B cell (primary cell): ENCODE data around the gene RGS7. TPM values are rescaled to one million over a fixed set of nuclear protein-coding genes. Genes with fewer than 3 reads are reported as not detected.
"Not testable (repeated sequence)": the region's sequence is repeated elsewhere in the genome, so short reads cannot be mapped to it uniquely, and the experiment has no call there.

Source experiments
- ATAC-seq: fragments of 200-7000 bp; cut with Tn5 transposase; one replicate; pipeline ENCODE4 v1.10.0; 2021; ENCODE audit warnings: low read depth, mild to moderate bottlenecking, moderate number of reproducible peaks, moderate library complexity
- CTCF ChIA-PET: fragments of 350-600 bp; sonication (Branson Sonifier 250); formaldehyde crosslinking; loops from one replicate; lab custom pipeline; 2021; ENCODE audit warnings: antibody characterized with exemption, inconsistent platforms; lab: Charles Lee
- POLR2A ChIA-PET: fragments of 350-600 bp; sonication (Branson Sonifier 250); formaldehyde crosslinking; loops from one replicate; lab custom pipeline; 2021; ENCODE audit warnings: antibody characterized with exemption; lab: Charles Lee
- DNase-seq: peaks from one replicate; pipeline ENCODE4 v3.0.0; 2013
- H2AFZ ChIP-seq: 2 replicates; pipeline ENCODE4 v1.6.1; 2012; ENCODE audit warnings: mild to moderate bottlenecking, low read depth, low read length; ENCODE audit not compliant: insufficient read depth, poor library complexity, severe bottlenecking
- H3K27ac ChIP-seq, 2 donors: 1 replicate in 1 of 2; 2 replicates in 1 of 2; pipeline ENCODE4 v1.5.1; 2012 to 2013; ENCODE audit warnings: low read length in 2 of 2, mild to moderate bottlenecking in 2 of 2, moderate library complexity in 1 of 2
- H3K27me3 ChIP-seq, 4 experiments: fragments of 200-600 bp in 1 of 4; sonication (generic) in 1 of 4; replicated peaks in 1 of 4; 1 replicate in 2 of 4; 2 replicates in 2 of 4; pipeline versions ENCODE4 v1.6.1 to v1.7.0; 2013 to 2016; ENCODE audit warnings: low read length in 3 of 4, mild to moderate bottlenecking in 2 of 4, mixed read lengths in 1 of 4, moderate library complexity in 1 of 4; ENCODE audit not compliant: insufficient read depth in 4 of 4, control insufficient read depth in 3 of 4; ENCODE audit errors: control extremely low read depth in 1 of 4
- H3K36me3 ChIP-seq, 2 experiments: replicated peaks in 1 of 2; 1 replicate in 1 of 2; 2 replicates in 1 of 2; pipeline versions ENCODE4 v1.6.1 to v1.7.1; 2013; ENCODE audit warnings: low read length in 1 of 2; ENCODE audit not compliant: insufficient read depth in 2 of 2, control insufficient read depth in 1 of 2; ENCODE audit errors: control extremely low read depth in 1 of 2, extremely low read depth in 1 of 2
- H3K4me1 ChIP-seq, 2 donors: fragments of 200-600 bp in 1 of 2; sonication (generic) in 1 of 2; 1 replicate in 1 of 2; 2 replicates in 1 of 2; pipeline versions ENCODE4 v1.5.1 to v1.6.1; 2013 to 2017; ENCODE audit warnings: low read length in 2 of 2; ENCODE audit not compliant: control insufficient read depth in 2 of 2, insufficient read depth in 2 of 2
- H3K4me2 ChIP-seq: replicated peaks from 2 replicates; pipeline ENCODE3; 2012; ENCODE audit warnings: mild to moderate bottlenecking, low read depth, low read length; ENCODE audit not compliant: poor library complexity, severe bottlenecking
- H3K4me3 ChIP-seq, 5 experiments: fragments of 200-600 bp in 1 of 5; sonication (generic) in 1 of 5; 1 replicate in 3 of 5; 2 replicates in 2 of 5; pipeline versions ENCODE4 v1.5.1 to v1.7.0; 2011 to 2016; ENCODE audit warnings: low read length in 4 of 5, mild to moderate bottlenecking in 4 of 5, low read depth in 2 of 5, control low read depth in 1 of 5, moderate library complexity in 1 of 5; ENCODE audit not compliant: insufficient read depth in 1 of 5; ENCODE audit errors: control extremely low read depth in 1 of 5, extremely low read depth in 1 of 5
- H3K79me2 ChIP-seq: fragments of 200-600 bp; sonication (generic); one replicate; pipeline ENCODE4 v1.6.0; 2016; ENCODE audit warnings: low read length; ENCODE audit not compliant: control insufficient read depth, insufficient read depth
- H3K9ac ChIP-seq: fragments of 200-600 bp; sonication (generic); 2 replicates; pipeline ENCODE4 v1.6.1; 2017; ENCODE audit warnings: mild to moderate bottlenecking, low read length, moderate library complexity
- H3K9me3 ChIP-seq, 3 donors: one replicate each; pipeline versions ENCODE4 v1.6.1 to v1.7.1; 2013; ENCODE audit warnings: low read length in 2 of 3; ENCODE audit not compliant: control insufficient read depth in 2 of 3, insufficient read depth in 1 of 3; ENCODE audit errors: control extremely low read depth in 1 of 3
- H4K20me1 ChIP-seq: 2 replicates; pipeline ENCODE4 v1.6.0; 2012; ENCODE audit warnings: mild to moderate bottlenecking, low read length; ENCODE audit not compliant: insufficient read depth, control insufficient read depth, poor library complexity, severe bottlenecking
- H3K27ac Mint-ChIP-seq: one replicate; pipeline ENCODE4 v1.8.0; 2021; ENCODE audit warnings: mixed read lengths
- H3K27me3 Mint-ChIP-seq: one replicate; pipeline ENCODE4 v1.8.0; 2021; ENCODE audit warnings: mixed read lengths
- H3K4me1 Mint-ChIP-seq: one replicate; pipeline ENCODE4 v1.8.0; 2021; ENCODE audit warnings: mixed read lengths
- H3K4me3 Mint-ChIP-seq: one replicate; pipeline ENCODE4 v1.8.0; 2021; ENCODE audit warnings: mixed read lengths
- H3K9me3 Mint-ChIP-seq: one replicate; pipeline ENCODE4 v1.8.0; 2022; ENCODE audit warnings: mixed read lengths; ENCODE audit not compliant: insufficient read depth
- EZH2 ChIP-seq: IDR thresholded peaks from 2 replicates; pipeline ENCODE4 v1.6.1; 2012; ENCODE audit warnings: borderline replicate concordance, low read depth, mild to moderate bottlenecking, moderate library complexity, low read length; ENCODE audit not compliant: insufficient read depth, poor library complexity, severe bottlenecking
- WGBS: methylation state at CpG from one replicate; pipeline ENCODE4 v1.1.5; 2013; ENCODE audit warnings: missing lambda C conversion rate; ENCODE audit not compliant: insufficient coverage; 5-methylcytosine and 5-hydroxymethylcytosine counted together
- intact Hi-C: fragments of 100-400 bp; cut with micrococcal nuclease; formaldehyde crosslinking; loops from one replicate; pipeline ENCODE4 v1.10.0; 2022
- polyA plus RNA-seq: library from polyadenylated mRNA; depleted of rRNA; stranded (reverse); fragments of >200 nt; gene quantifications from 2 replicates; pipeline ENCODE4 v1.2.3, GENCODE V29; 2012
- total RNA-seq, 2 donors: library from RNA; stranded (reverse); fragments of 120-200 nt in 1 of 2; gene quantifications; 1 replicate in 1 of 2; 2 replicates in 1 of 2; pipeline versions ENCODE4 v1.2.3 to v1.2.4, GENCODE V29; 2013 to 2022
- TF ChIP-seq, protein P1 (sequence below): fragments of 200-600 bp; IDR thresholded peaks from one replicate; pipeline ENCODE4 v1.8.0; 2022; ENCODE audit warnings: antibody characterized with exemption, mild to moderate bottlenecking

RGS7 gene
- total and polyA plus RNA-seq, 2 donors (not counting 1 experiment from before 2014, with no cell fraction given) = 0.15 to 1.8 TPM

DNA sequence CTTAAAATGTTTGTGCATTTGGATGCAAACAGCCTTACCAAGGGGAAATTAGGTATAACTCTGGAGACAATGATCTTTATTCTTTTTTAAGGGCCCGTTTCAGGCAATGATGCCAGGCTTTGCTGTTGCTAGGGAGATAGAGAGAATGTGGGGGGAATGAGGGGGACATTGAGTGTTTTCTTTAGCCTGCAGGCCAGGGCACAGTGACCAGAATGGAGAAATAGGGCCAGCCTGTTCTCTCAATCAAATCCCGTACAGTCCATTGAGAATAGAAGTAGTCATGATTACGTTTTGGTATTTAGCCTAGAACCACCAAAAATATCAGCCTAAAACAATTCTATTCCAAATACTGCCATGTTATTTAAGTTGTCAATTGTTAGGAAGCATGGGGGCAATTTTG, 49.0 kb downstream of the RGS7 start:
- CTCF ChIA-PET = no interaction called here
- 100% methylated on average over 1 of the region's 3 CpGs for WGBS

DNA sequence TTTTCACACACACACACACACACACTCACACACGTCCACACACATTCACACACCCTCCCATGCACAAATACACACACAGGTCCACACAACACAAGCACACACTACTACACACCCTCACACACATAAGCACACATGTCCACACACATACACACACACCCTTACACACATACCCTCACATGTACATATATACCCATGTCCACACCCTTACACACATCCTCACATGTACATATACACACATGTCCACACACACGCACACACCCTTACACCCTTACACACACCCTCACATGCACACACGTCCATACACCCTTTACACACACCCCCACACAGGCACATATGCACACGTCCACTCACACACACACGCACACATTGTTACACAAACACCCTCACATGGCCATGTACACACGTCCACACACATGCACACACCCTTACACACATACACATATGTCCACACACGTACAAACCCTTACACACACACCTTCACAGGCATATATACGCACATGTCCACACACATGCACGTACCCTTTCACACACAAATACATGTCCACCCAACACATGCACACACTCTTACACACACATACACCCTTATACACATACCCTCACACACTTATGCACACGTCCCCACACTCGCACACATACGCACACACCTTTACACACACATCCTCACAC, 50.7 kb downstream of the RGS7 start:
- ATAC-seq = no peak
- H3K9me3 ChIP-seq = peaks cover 0 to 12% (median 6%) of the 10 kb centered on the region in 3 donors
- H3K36me3 ChIP-seq = no peaks in the 10 kb centered on the region
- WGBS = 91% methylated on average over 11 of the region's 12 CpGs
- no peak overlapping the region for H3K4me3 Mint-ChIP-seq
- no peak for TF ChIP-seq EZH2
- TF ChIP-seq, protein P1, sequence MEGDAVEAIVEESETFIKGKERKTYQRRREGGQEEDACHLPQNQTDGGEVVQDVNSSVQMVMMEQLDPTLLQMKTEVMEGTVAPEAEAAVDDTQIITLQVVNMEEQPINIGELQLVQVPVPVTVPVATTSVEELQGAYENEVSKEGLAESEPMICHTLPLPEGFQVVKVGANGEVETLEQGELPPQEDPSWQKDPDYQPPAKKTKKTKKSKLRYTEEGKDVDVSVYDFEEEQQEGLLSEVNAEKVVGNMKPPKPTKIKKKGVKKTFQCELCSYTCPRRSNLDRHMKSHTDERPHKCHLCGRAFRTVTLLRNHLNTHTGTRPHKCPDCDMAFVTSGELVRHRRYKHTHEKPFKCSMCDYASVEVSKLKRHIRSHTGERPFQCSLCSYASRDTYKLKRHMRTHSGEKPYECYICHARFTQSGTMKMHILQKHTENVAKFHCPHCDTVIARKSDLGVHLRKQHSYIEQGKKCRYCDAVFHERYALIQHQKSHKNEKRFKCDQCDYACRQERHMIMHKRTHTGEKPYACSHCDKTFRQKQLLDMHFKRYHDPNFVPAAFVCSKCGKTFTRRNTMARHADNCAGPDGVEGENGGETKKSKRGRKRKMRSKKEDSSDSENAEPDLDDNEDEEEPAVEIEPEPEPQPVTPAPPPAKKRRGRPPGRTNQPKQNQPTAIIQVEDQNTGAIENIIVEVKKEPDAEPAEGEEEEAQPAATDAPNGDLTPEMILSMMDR = no peak
- H3K27me3 Mint-ChIP-seq = no peaks in the 10 kb centered on the region
- H3K9me3 Mint-ChIP-seq = peaks cover 12% of the 10 kb centered on the region
- intact Hi-C loops = no loop called here
- no peak overlapping the region for H3K27ac ChIP-seq
- CTCF ChIA-PET = no interaction called here
- H4K20me1 ChIP-seq = no peaks in the 10 kb centered on the region
- no peak overlapping the region for H3K4me2 ChIP-seq
- no peak overlapping the region for H3K4me3 ChIP-seq
- no peaks in the 10 kb centered on the region for H3K79me2 ChIP-seq
- H3K4me1 ChIP-seq = no peaks in the 10 kb centered on the region
- no peak overlapping the region for H2AFZ ChIP-seq
- H3K9ac ChIP-seq = no peak overlapping the region
- DNase-seq = no peak
- no peak overlapping the region for H3K27ac Mint-ChIP-seq
- no peaks in the 10 kb centered on the region for H3K4me1 Mint-ChIP-seq
- POLR2A ChIA-PET = no interaction called here
- H3K27me3 ChIP-seq = no peaks in the 10 kb centered on the region

More for the DNA sequence above, 49.0 kb downstream of the RGS7 start:
- POLR2A ChIA-PET = no interaction called here
- Histone ChIP-seq H3K27me3 (no peaks in the 10 kb centered on the region), H3K79me2 (no peaks in the 10 kb centered on the region), H3K27ac (no peak overlapping the region), H3K9ac (no peak overlapping the region), H3K9me3 (peaks cover 0 to 12% (median 6%) of the 10 kb centered on the region in 3 donors), H3K4me2 (no peak overlapping the region), H3K4me1 (no peaks in the 10 kb centered on the region), H2AFZ (no peak overlapping the region), H3K4me3 (no peak overlapping the region), H4K20me1 (no peaks in the 10 kb centered on the region), H3K36me3 (no peaks in the 10 kb centered on the region)
- H3K4me3 Mint-ChIP-seq = no peak overlapping the region
- H3K27me3 Mint-ChIP-seq = no peaks in the 10 kb centered on the region
- H3K27ac Mint-ChIP-seq = no peak overlapping the region
- ATAC-seq = no peak
- DNase-seq = no peak
- TF ChIP-seq, protein P1 = no peak
- TF ChIP-seq EZH2 = no peak
- intact Hi-C loops = no loop called here
- H3K9me3 Mint-ChIP-seq = peaks cover 12% of the 10 kb centered on the region
- no peaks in the 10 kb centered on the region for H3K4me1 Mint-ChIP-seq

DNA sequence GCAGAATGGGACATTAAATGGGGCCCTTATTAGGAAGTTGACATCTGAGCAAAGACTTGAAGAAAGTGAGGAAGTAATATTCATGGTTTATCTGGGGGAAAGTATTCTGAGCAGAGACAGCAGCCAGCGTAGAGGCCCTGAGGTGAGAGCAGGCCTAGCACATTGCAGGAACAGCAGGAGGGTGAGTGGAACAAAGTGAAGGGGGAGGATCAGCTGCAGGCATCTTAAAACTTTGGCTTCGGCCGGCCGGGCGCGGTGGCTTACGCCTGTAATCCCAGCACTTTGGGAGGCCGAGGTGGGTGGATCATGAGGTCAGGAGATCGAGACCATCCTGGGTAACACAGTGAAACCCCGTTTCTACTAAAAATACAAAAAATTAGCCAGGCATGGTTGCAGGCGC, 55.0 kb downstream of the RGS7 start:
- POLR2A ChIA-PET, ATAC-seq, H3K27me3 ChIP-seq, DNase-seq, H3K4me3 Mint-ChIP-seq, H3K27ac ChIP-seq, H3K27me3 Mint-ChIP-seq, H3K36me3 ChIP-seq, H4K20me1 ChIP-seq, H3K4me1 Mint-ChIP-seq, H2AFZ ChIP-seq, H3K79me2 ChIP-seq, H3K4me2 ChIP-seq, H3K9ac ChIP-seq, H3K27ac Mint-ChIP-seq, H3K4me1 ChIP-seq, H3K4me3 ChIP-seq, CTCF ChIA-PET, intact Hi-C loops: not testable (repeated sequence)
- WGBS = 85% methylated on average over 1 of the region's 11 CpGs
- H3K9me3 Mint-ChIP-seq = peaks cover 12% of the 10 kb centered on the region
- H3K9me3 ChIP-seq = peaks cover 0 to 12% (median 6%) of the 10 kb centered on the region in 3 donors
